GM23338 (cell line): ENCODE measurements around the gene RIPPLY1. TPM values are rescaled to one million over a fixed set of nuclear protein-coding genes. Genes with fewer than 3 reads are reported as not detected.

Experiments
- ATAC-seq: fragments of 200-7000 bp; cut with Tn5 transposase; 3 replicates; pipeline ENCODE4 v1.9.1; 2020
- DNase-seq: peaks from one replicate; pipeline ENCODE4 v3.0.0-alpha.2; 2015; ENCODE audit warnings: low spot score
- H2AFZ ChIP-seq: fragments of 200-600 bp; sonication (generic); 2 replicates; pipeline ENCODE4 v1.8.0; 2016; ENCODE audit warnings: antibody characterized with exemption, mild to moderate bottlenecking, moderate library complexity
- H3F3A ChIP-seq: fragments of 200-600 bp; sonication (generic); replicated peaks from 2 replicates; pipeline ENCODE4 v1.8.0; 2017; ENCODE audit warnings: antibody characterized with exemption, mixed run types, low read depth
- H3K27ac ChIP-seq: fragments of 200-600 bp; sonication (generic); 2 replicates; pipeline ENCODE4 v1.6.1; 2016; ENCODE audit warnings: low read depth
- H3K27me3 ChIP-seq: fragments of 200-600 bp; sonication (generic); 2 replicates; pipeline ENCODE4 v1.8.0; 2016; ENCODE audit warnings: mild to moderate bottlenecking, mixed run types, moderate library complexity; ENCODE audit not compliant: insufficient read depth
- H3K36me3 ChIP-seq: fragments of 200-600 bp; sonication (generic); 2 replicates; pipeline ENCODE4 v1.8.0; 2016; ENCODE audit warnings: mild to moderate bottlenecking; ENCODE audit not compliant: insufficient read depth
- H3K4me1 ChIP-seq: fragments of 200-600 bp; sonication (generic); 2 replicates; pipeline ENCODE4 v1.8.0; 2016; ENCODE audit warnings: mild to moderate bottlenecking, moderate library complexity; ENCODE audit not compliant: insufficient read depth
- H3K4me2 ChIP-seq: fragments of 200-600 bp; sonication (generic); 2 replicates; pipeline ENCODE4 v1.7.1; 2017; ENCODE audit warnings: mixed run types
- H3K4me3 ChIP-seq: fragments of 200-600 bp; sonication (generic); 2 replicates; pipeline ENCODE4 v1.6.1; 2016; ENCODE audit warnings: mixed run types
- H3K79me2 ChIP-seq: fragments of 200-600 bp; sonication (generic); replicated peaks from 2 replicates; pipeline ENCODE4 v1.8.0; 2017; ENCODE audit warnings: mild to moderate bottlenecking; ENCODE audit not compliant: insufficient read depth
- H3K9me2 ChIP-seq: fragments of 200-600 bp; sonication (generic); 2 replicates; pipeline ENCODE4 v1.8.0; 2017; ENCODE audit not compliant: insufficient read depth
- H4K20me1 ChIP-seq: fragments of 200-600 bp; sonication (generic); replicated peaks from 2 replicates; pipeline ENCODE4 v1.8.0; 2017; ENCODE audit warnings: mild to moderate bottlenecking; ENCODE audit not compliant: insufficient read depth
- H3K27ac Mint-ChIP-seq: 2 replicates; pipeline ENCODE4 v1.8.0; 2020; ENCODE audit warnings: inconsistent platforms, mild to moderate bottlenecking, moderate library complexity, mixed read lengths
- H3K27me3 Mint-ChIP-seq: 3 replicates; pipeline ENCODE4 v1.8.0; 2022; ENCODE audit warnings: low read depth, mild to moderate bottlenecking, moderate library complexity, mixed read lengths, inconsistent platforms; ENCODE audit not compliant: insufficient read depth, poor library complexity
- H3K36me3 Mint-ChIP-seq: 3 replicates; pipeline ENCODE4 v1.8.0; 2021; ENCODE audit warnings: low read depth, mild to moderate bottlenecking, inconsistent platforms, moderate library complexity, mixed read lengths
- H3K4me1 Mint-ChIP-seq: 3 replicates; pipeline ENCODE4 v1.8.0; 2020; ENCODE audit warnings: mild to moderate bottlenecking, inconsistent platforms, mixed read lengths
- H3K4me3 Mint-ChIP-seq: 3 replicates; pipeline ENCODE4 v1.8.0; 2021; ENCODE audit warnings: moderate library complexity, mild to moderate bottlenecking, inconsistent platforms, mixed read lengths
- H3K9me3 Mint-ChIP-seq: 3 replicates; pipeline ENCODE4 v1.8.0; 2020; ENCODE audit warnings: moderate library complexity, mild to moderate bottlenecking, inconsistent platforms, mixed read lengths
- CREB1 ChIP-seq: fragments of 250-450 bp; sonication (Bioruptor Pico); IDR thresholded peaks from 2 replicates; pipeline ENCODE4 v1.5.0; 2020; ENCODE audit warnings: low read depth, mild to moderate bottlenecking, moderate library complexity
- EZH2 ChIP-seq: fragments of 200-600 bp; sonication (generic); IDR thresholded peaks from one replicate; pipeline ENCODE4 v1.8.0; 2017; ENCODE audit warnings: antibody characterized with exemption, mild to moderate bottlenecking, low read depth; ENCODE audit not compliant: unreplicated experiment
- EZH2phosphoT487 ChIP-seq: fragments of 200-600 bp; sonication (generic); IDR thresholded peaks from one replicate; pipeline ENCODE4 v1.8.1; 2018; ENCODE audit warnings: antibody characterized with exemption; ENCODE audit not compliant: unreplicated experiment
- JUNB ChIP-seq: IDR thresholded peaks from one replicate; pipeline ENCODE4 v1.6.1; 2016; ENCODE audit warnings: antibody characterized with exemption; ENCODE audit not compliant: unreplicated experiment
- NANOG ChIP-seq: IDR thresholded peaks from 2 replicates; pipeline ENCODE4 v1.6.1; 2016; ENCODE audit warnings: antibody characterized with exemption, borderline replicate concordance
- POLR2AphosphoS5 ChIP-seq: IDR thresholded peaks from 2 replicates; pipeline ENCODE4 v1.6.1; 2016; ENCODE audit warnings: antibody characterized with exemption, low read depth
- STAT1 ChIP-seq: IDR thresholded peaks from one replicate; pipeline ENCODE4 v1.6.1; 2016; ENCODE audit warnings: antibody characterized with exemption; ENCODE audit not compliant: unreplicated experiment
- ZNF114 ChIP-seq: fragments of 250-450 bp; sonication (Bioruptor Pico); IDR thresholded peaks from 2 replicates; pipeline ENCODE4 v1.5.0; 2020; ENCODE audit warnings: mild to moderate bottlenecking, moderate library complexity
- ZNF331 ChIP-seq: fragments of 250-450 bp; sonication (Bioruptor Pico); IDR thresholded peaks from 2 replicates; pipeline ENCODE4 v1.5.0; 2020; ENCODE audit warnings: low read depth, mild to moderate bottlenecking, moderate library complexity
- polyA plus RNA-seq: library from polyadenylated mRNA; unstranded; fragments of >200 nt; fragmentation: Nextera tagmentation; extraction: Ambion mirVana; gene quantifications from 2 replicates; pipeline ENCODE4 v1.2.1, GENCODE V29; 2016
- total RNA-seq: library from RNA; depleted of rRNA; stranded (reverse); fragments of >200 nt; shearing (Covaris generic); gene quantifications from 2 replicates; pipeline ENCODE4 v1.2.3, GENCODE V29; 2014
- TF ChIP-seq, protein P1 (sequence below): IDR thresholded peaks from 2 replicates; pipeline ENCODE4 v1.6.1; 2016; ENCODE audit warnings: antibody characterized with exemption
- TF ChIP-seq, protein P2 (sequence below): IDR thresholded peaks from one replicate; pipeline ENCODE4 v1.6.1; 2018; ENCODE audit warnings: antibody characterized with exemption; ENCODE audit not compliant: unreplicated experiment
- TF ChIP-seq, protein P3 (sequence below): fragments of 250-450 bp; sonication (Bioruptor Pico); IDR thresholded peaks from 2 replicates; pipeline ENCODE4 v1.5.0; 2020; ENCODE audit warnings: mild to moderate bottlenecking, moderate library complexity

The RIPPLY1 gene
- total and polyA plus RNA-seq, 2 experiments from 2014 or later = not detected

DNA sequence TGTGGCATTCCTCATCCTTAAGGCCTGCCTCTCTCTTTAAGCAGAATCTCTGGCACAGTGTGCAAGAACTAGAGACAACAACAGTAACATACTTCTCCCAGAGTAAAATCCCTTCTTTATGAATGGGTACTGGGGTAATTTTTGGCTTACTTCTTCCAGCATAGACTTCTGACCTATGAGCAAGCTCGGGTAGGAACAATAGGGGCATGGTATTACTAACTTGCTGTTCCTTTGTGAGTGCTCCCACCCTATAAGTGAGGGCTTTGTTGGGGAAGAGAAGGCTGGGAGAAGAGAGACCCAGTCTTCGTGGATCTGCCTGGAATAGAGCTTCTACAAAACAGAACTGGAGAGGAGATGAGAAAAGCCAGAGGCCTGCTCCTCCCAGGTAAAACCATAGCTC is 47.2 kb upstream of the RIPPLY1 start (continued):
- no peak for TF ChIP-seq ZNF331
- TF ChIP-seq STAT1 = no peak
- no peak for TF ChIP-seq POLR2AphosphoS5
- TF ChIP-seq EZH2phosphoT487 = no peak
- TF ChIP-seq, protein P1, sequence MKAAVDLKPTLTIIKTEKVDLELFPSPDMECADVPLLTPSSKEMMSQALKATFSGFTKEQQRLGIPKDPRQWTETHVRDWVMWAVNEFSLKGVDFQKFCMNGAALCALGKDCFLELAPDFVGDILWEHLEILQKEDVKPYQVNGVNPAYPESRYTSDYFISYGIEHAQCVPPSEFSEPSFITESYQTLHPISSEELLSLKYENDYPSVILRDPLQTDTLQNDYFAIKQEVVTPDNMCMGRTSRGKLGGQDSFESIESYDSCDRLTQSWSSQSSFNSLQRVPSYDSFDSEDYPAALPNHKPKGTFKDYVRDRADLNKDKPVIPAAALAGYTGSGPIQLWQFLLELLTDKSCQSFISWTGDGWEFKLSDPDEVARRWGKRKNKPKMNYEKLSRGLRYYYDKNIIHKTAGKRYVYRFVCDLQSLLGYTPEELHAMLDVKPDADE = no peak
- TF ChIP-seq JUNB = no peak

DNA sequence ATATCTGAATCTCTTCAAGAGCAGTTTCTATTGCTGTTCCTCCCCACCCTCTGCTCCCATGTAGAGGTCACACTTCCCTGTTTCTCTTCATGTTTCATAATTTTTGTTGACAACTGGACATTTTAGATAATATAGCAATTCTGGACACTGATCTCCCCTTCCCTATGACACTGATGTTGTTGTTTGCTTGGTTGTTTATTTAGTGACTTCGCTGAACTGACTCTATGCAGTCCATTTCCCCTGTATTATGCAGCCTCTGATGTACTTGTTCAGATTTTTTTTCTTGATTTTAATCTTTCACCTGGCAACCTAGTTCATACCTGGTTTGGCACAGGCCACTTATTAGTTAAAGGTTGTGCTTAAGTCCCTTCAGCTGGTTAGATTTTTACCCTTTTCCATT is 46.2 kb upstream of the RIPPLY1 start:
- Histone ChIP-seq H3K79me2 (no peaks in the 10 kb centered on the region), H3K36me3 (no peaks in the 10 kb centered on the region), H3K4me2 (no peak overlapping the region), H3K4me1 (no peaks in the 10 kb centered on the region), H3K4me3 (no peak overlapping the region), H3K9me2 (no peaks in the 10 kb centered on the region), H3K27ac (no peak overlapping the region), H2AFZ (no peak overlapping the region), H3K27me3 (no peaks in the 10 kb centered on the region), H4K20me1 (no peaks in the 10 kb centered on the region), H3F3A (no peaks in the 10 kb centered on the region)
- Mint-ChIP-seq H3K36me3 (no peaks in the 10 kb centered on the region), H3K4me1 (no peaks in the 10 kb centered on the region), H3K27me3 (no peaks in the 10 kb centered on the region), H3K9me3 (no peaks in the 10 kb centered on the region), H3K27ac (no peak overlapping the region), H3K4me3 (no peak overlapping the region)
- ATAC-seq = no peak
- DNase-seq = no peak
- TF ChIP-seq NANOG (no peak), ZNF331 (no peak), EZH2 (no peak), ZNF114 (CRISPR knock-in tag) (no peak), CREB1 (no peak), POLR2AphosphoS5 (no peak), JUNB (no peak), STAT1 (no peak)
- TF ChIP-seq, protein P1 = no peak
- TF ChIP-seq, protein P2, sequence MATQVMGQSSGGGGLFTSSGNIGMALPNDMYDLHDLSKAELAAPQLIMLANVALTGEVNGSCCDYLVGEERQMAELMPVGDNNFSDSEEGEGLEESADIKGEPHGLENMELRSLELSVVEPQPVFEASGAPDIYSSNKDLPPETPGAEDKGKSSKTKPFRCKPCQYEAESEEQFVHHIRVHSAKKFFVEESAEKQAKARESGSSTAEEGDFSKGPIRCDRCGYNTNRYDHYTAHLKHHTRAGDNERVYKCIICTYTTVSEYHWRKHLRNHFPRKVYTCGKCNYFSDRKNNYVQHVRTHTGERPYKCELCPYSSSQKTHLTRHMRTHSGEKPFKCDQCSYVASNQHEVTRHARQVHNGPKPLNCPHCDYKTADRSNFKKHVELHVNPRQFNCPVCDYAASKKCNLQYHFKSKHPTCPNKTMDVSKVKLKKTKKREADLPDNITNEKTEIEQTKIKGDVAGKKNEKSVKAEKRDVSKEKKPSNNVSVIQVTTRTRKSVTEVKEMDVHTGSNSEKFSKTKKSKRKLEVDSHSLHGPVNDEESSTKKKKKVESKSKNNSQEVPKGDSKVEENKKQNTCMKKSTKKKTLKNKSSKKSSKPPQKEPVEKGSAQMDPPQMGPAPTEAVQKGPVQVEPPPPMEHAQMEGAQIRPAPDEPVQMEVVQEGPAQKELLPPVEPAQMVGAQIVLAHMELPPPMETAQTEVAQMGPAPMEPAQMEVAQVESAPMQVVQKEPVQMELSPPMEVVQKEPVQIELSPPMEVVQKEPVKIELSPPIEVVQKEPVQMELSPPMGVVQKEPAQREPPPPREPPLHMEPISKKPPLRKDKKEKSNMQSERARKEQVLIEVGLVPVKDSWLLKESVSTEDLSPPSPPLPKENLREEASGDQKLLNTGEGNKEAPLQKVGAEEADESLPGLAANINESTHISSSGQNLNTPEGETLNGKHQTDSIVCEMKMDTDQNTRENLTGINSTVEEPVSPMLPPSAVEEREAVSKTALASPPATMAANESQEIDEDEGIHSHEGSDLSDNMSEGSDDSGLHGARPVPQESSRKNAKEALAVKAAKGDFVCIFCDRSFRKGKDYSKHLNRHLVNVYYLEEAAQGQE = no peak
- TF ChIP-seq, protein P3, sequence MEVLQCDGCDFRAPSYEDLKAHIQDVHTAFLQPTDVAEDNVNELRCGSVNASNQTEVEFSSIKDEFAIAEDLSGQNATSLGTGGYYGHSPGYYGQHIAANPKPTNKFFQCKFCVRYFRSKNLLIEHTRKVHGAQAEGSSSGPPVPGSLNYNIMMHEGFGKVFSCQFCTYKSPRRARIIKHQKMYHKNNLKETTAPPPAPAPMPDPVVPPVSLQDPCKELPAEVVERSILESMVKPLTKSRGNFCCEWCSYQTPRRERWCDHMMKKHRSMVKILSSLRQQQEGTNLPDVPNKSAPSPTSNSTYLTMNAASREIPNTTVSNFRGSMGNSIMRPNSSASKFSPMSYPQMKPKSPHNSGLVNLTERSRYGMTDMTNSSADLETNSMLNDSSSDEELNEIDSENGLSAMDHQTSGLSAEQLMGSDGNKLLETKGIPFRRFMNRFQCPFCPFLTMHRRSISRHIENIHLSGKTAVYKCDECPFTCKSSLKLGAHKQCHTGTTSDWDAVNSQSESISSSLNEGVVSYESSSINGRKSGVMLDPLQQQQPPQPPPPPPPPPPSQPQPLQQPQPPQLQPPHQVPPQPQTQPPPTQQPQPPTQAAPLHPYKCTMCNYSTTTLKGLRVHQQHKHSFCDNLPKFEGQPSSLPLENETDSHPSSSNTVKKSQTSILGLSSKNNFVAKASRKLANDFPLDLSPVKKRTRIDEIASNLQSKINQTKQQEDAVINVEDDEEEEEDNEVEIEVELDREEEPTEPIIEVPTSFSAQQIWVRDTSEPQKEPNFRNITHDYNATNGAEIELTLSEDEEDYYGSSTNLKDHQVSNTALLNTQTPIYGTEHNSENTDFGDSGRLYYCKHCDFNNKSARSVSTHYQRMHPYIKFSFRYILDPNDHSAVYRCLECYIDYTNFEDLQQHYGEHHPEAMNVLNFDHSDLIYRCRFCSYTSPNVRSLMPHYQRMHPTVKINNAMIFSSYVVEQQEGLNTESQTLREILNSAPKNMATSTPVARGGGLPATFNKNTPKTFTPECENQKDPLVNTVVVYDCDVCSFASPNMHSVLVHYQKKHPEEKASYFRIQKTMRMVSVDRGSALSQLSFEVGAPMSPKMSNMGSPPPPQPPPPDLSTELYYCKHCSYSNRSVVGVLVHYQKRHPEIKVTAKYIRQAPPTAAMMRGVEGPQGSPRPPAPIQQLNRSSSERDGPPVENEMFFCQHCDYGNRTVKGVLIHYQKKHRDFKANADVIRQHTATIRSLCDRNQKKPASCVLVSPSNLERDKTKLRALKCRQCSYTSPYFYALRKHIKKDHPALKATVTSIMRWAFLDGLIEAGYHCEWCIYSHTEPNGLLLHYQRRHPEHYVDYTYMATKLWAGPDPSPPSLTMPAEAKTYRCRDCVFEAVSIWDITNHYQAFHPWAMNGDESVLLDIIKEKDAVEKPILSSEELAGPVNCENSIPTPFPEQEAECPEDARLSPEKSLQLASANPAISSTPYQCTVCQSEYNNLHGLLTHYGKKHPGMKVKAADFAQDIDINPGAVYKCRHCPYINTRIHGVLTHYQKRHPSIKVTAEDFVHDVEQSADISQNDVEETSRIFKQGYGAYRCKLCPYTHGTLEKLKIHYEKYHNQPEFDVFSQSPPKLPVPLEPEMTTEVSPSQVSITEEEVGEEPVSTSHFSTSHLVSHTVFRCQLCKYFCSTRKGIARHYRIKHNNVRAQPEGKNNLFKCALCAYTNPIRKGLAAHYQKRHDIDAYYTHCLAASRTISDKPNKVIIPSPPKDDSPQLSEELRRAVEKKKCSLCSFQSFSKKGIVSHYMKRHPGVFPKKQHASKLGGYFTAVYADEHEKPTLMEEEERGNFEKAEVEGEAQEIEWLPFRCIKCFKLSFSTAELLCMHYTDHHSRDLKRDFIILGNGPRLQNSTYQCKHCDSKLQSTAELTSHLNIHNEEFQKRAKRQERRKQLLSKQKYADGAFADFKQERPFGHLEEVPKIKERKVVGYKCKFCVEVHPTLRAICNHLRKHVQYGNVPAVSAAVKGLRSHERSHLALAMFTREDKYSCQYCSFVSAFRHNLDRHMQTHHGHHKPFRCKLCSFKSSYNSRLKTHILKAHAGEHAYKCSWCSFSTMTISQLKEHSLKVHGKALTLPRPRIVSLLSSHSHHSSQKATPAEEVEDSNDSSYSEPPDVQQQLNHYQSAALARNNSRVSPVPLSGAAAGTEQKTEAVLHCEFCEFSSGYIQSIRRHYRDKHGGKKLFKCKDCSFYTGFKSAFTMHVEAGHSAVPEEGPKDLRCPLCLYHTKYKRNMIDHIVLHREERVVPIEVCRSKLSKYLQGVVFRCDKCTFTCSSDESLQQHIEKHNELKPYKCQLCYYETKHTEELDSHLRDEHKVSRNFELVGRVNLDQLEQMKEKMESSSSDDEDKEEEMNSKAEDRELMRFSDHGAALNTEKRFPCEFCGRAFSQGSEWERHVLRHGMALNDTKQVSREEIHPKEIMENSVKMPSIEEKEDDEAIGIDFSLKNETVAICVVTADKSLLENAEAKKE (CRISPR knock-in tag) = no peak
